ENCODE data around the gene SSUH2. TPM values are rescaled to one million over a fixed set of nuclear protein-coding genes. Genes with fewer than 3 reads are reported as not detected.
A peak's percentile ranks its signal among the peaks of the same experiment; 100 is the strongest.

Gene SSUH2
- total and polyA plus RNA-seq, 2 of the 13 experiments (the other 11 are each of a cell fraction or from before 2014, with no cell fraction given), result 38.1 to 136 TPM

DNA sequence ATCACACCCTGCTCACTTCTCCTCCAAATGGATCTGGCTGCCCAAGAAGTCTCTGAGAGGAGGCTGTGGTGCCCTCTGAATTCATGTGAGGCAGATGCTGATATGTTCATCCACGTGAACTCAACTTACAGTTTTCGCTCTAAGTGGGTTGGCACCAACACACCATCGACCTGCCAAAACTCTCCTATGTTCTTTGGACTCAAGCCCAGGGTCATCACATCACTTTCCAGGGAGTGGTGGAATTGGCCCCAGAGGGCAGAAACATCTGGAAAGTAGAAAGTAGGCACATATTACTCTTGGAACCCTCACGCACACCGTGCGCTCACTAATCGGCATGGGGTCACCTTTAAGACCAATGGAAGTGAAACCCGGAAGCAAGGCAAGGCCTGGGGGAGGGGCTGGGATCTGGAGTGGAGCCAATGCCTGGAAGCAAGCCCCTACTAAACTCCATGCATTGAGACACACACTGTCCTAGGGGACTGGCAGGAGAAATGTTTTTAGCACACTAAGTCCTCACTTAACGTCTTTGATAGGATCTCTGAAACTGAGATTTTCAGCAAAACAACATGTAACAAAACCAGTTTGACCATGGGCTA, 41.4 kb downstream of the SSUH2 start:
- FAIRE-seq, result no peak

DNA sequence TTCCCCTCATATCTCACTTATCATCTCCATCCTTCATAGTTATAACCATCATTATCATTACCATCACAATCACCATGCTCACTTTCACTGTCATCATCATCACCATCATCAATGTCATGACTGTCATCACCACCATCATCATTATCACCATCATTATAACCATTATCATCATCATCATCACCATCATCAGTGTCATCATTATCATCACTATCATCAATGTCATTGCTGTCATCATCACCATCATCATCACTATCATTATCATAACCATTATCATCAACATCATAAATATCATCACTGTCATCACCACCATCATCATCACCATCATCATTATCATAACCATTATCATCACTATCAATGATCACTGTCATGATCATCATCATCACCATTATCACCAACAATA, 44.1 kb downstream of the SSUH2 start:
- intact Hi-C loops (cut with micrococcal nuclease; ENCODE audit: unreplicated experiment) (loop anchor here (10.0 kb wide), 1 partner anchor 96 kb away; the partner anchor contains the start of gene LMCD1), in situ Hi-C loops (cut with HindIII; ENCODE audit: extremely low pct_ligation_motif_present, low pct_unique_long_range_greater_than_20kb) (loop anchor here (10.0 kb wide), 1 partner anchor 276 kb away; no protein-coding TSS in a partner anchor)
- ATAC-seq, result no peak
- H3K4me2 ChIP-seq (ENCODE audit: low read depth, low read length), result no peak overlapping the region
- CTCF ChIA-PET (ENCODE audit: low intra/inter-chr PET ratio, low total read pairs), result no interaction called here
- H2AFZ ChIP-seq (ENCODE audit: low read length), result no peak overlapping the region
- no peak overlapping the region for H3K4me3 ChIP-seq (replicated peaks in 1 of 3; ENCODE audit: insufficient read depth in 1 of 3, low read depth in 2 of 3, low read length in 3 of 3)
- H3K27me3 ChIP-seq (ENCODE audit: control insufficient read depth in 1 of 2, insufficient read depth in 2 of 2, low read length in 2 of 2), result no peaks in the 10 kb centered on the region
- POLR2A ChIA-PET, result no interaction called here
- no peaks in the 10 kb centered on the region for H3K36me3 ChIP-seq (replicated peaks in 1 of 2; ENCODE audit: control insufficient read depth in 1 of 2, insufficient read depth in 2 of 2, low read length in 2 of 2)
- no peaks in the 10 kb centered on the region for H3K79me2 ChIP-seq (ENCODE audit: insufficient read depth, low read length)
- H4K20me1 ChIP-seq (ENCODE audit: insufficient read depth, low read length), result no peaks in the 10 kb centered on the region
- no peak for FAIRE-seq
- no peaks in the 10 kb centered on the region for H3K9me3 ChIP-seq (ENCODE audit: low read length)
- H3K4me1 ChIP-seq (ENCODE audit: insufficient read depth, low read length), result peaks cover 19% of the 10 kb centered on the region
- DNase-seq (ENCODE audit: low spot score), result no peak
- H3K9ac ChIP-seq (ENCODE audit: insufficient read depth, low read depth, low read length), result no peak overlapping the region
- no peak overlapping the region for H3K27ac ChIP-seq (ENCODE audit: extremely low read length, insufficient read depth, low read length)
- no TSS peak for BruUV-seq (replicated peaks)
- no peak for TF ChIP-seq ZMYM4 (CRISPR knock-in tag; IDR thresholded peaks at IDR 0.05)
- TF ChIP-seq CREB1 (IDR thresholded peaks at IDR 0.05), result peak; percentile 98
- TF ChIP-seq CREB1 (CRISPR knock-in tag; IDR thresholded peaks at IDR 0.05), result no peak
- TF ChIP-seq SOX6 (IDR thresholded peaks at IDR 0.05), result no peak
- no peak for TF ChIP-seq SOX6 (CRISPR knock-in tag; IDR thresholded peaks at IDR 0.05)
- TF ChIP-seq EZH2 (conservative IDR thresholded peaks at IDR 0.05; ENCODE audit: low read depth, low read length), result no peak
- no peak for TF ChIP-seq ZNF749 (CRISPR knock-in tag; IDR thresholded peaks at IDR 0.05; ENCODE audit: borderline replicate concordance)
- TF ChIP-seq EHMT2 (IDR thresholded peaks at IDR 0.05; ENCODE audit: borderline replicate concordance, low read depth, low read length), result no peak
- TF ChIP-seq ZNF326 (CRISPR knock-in tag; IDR thresholded peaks at IDR 0.05; ENCODE audit: borderline replicate concordance), result no peak
- TF ChIP-seq, protein P1, sequence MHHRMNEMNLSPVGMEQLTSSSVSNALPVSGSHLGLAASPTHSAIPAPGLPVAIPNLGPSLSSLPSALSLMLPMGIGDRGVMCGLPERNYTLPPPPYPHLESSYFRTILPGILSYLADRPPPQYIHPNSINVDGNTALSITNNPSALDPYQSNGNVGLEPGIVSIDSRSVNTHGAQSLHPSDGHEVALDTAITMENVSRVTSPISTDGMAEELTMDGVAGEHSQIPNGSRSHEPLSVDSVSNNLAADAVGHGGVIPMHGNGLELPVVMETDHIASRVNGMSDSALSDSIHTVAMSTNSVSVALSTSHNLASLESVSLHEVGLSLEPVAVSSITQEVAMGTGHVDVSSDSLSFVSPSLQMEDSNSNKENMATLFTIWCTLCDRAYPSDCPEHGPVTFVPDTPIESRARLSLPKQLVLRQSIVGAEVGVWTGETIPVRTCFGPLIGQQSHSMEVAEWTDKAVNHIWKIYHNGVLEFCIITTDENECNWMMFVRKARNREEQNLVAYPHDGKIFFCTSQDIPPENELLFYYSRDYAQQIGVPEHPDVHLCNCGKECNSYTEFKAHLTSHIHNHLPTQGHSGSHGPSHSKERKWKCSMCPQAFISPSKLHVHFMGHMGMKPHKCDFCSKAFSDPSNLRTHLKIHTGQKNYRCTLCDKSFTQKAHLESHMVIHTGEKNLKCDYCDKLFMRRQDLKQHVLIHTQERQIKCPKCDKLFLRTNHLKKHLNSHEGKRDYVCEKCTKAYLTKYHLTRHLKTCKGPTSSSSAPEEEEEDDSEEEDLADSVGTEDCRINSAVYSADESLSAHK (CRISPR knock-in tag; IDR thresholded peaks at IDR 0.05; ENCODE audit: borderline replicate concordance), result no peak
- no peak for TF ChIP-seq SP1 (IDR thresholded peaks at IDR 0.05)
- TF ChIP-seq SP1 (CRISPR knock-in tag; IDR thresholded peaks at IDR 0.05), result no peak
- TF ChIP-seq, protein P2, sequence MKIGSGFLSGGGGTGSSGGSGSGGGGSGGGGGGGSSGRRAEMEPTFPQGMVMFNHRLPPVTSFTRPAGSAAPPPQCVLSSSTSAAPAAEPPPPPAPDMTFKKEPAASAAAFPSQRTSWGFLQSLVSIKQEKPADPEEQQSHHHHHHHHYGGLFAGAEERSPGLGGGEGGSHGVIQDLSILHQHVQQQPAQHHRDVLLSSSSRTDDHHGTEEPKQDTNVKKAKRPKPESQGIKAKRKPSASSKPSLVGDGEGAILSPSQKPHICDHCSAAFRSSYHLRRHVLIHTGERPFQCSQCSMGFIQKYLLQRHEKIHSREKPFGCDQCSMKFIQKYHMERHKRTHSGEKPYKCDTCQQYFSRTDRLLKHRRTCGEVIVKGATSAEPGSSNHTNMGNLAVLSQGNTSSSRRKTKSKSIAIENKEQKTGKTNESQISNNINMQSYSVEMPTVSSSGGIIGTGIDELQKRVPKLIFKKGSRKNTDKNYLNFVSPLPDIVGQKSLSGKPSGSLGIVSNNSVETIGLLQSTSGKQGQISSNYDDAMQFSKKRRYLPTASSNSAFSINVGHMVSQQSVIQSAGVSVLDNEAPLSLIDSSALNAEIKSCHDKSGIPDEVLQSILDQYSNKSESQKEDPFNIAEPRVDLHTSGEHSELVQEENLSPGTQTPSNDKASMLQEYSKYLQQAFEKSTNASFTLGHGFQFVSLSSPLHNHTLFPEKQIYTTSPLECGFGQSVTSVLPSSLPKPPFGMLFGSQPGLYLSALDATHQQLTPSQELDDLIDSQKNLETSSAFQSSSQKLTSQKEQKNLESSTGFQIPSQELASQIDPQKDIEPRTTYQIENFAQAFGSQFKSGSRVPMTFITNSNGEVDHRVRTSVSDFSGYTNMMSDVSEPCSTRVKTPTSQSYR (CRISPR knock-in tag; IDR thresholded peaks at IDR 0.05; ENCODE audit: borderline replicate concordance), result no peak

More for the DNA sequence above, 41.4 kb downstream of the SSUH2 start:
- H3K36me3 ChIP-seq (replicated peaks in 1 of 2; ENCODE audit: control insufficient read depth in 1 of 2, insufficient read depth in 2 of 2, low read length in 2 of 2), result no peaks in the 10 kb centered on the region
- ATAC-seq, result no peak
- peaks cover 17% of the 10 kb centered on the region for H3K4me1 ChIP-seq (ENCODE audit: insufficient read depth, low read length)
- no peak overlapping the region for H2AFZ ChIP-seq (ENCODE audit: low read length)
- CTCF ChIA-PET (ENCODE audit: low intra/inter-chr PET ratio, low total read pairs), result no interaction called here
- in situ Hi-C loops (cut with HindIII; ENCODE audit: extremely low pct_ligation_motif_present, low pct_unique_long_range_greater_than_20kb), result loop anchor here (10.0 kb wide), 1 partner anchor 278 kb away; no protein-coding TSS in a partner anchor
- H3K27ac ChIP-seq (ENCODE audit: extremely low read length, insufficient read depth, low read length), result no peak overlapping the region
- H3K4me3 ChIP-seq (replicated peaks in 1 of 3; ENCODE audit: insufficient read depth in 1 of 3, low read depth in 2 of 3, low read length in 3 of 3), result no peak overlapping the region
- no peak overlapping the region for H3K4me2 ChIP-seq (ENCODE audit: low read depth, low read length)
- 55% methylated on average over 9 of the region's 9 CpGs for WGBS (ENCODE audit: low lambda C conversion rate)
- no peaks in the 10 kb centered on the region for H3K27me3 ChIP-seq (ENCODE audit: control insufficient read depth in 1 of 2, insufficient read depth in 2 of 2, low read length in 2 of 2)
- no peaks in the 10 kb centered on the region for H4K20me1 ChIP-seq (ENCODE audit: insufficient read depth, low read length)
- TF ChIP-seq HNF4A (CRISPR knock-in tag; IDR thresholded peaks at IDR 0.05) (0 out of 2 replicates have a peak, but pooled peaks have one; percentile 7), RFX5 (IDR thresholded peaks at IDR 0.05; ENCODE audit: low read depth, low read length) (no peak)
- H3K79me2 ChIP-seq (ENCODE audit: insufficient read depth, low read length), result no peaks in the 10 kb centered on the region
- H3K9me3 ChIP-seq (ENCODE audit: low read length), result no peaks in the 10 kb centered on the region
- intact Hi-C loops (cut with micrococcal nuclease; ENCODE audit: unreplicated experiment), result loop anchor here (10.0 kb wide), 1 partner anchor 98 kb away; the partner anchor contains the start of gene LMCD1
- no peak overlapping the region for H3K9ac ChIP-seq (ENCODE audit: insufficient read depth, low read depth, low read length)
- POLR2A ChIA-PET, result no interaction called here
- BruUV-seq (replicated peaks), result no TSS peak
- DNase-seq (ENCODE audit: low spot score), result no peak

Measured in HepG2 (cell line).